Measurements from ENCODE around the gene SGK1.
"Not testable (repeated sequence)": the region's sequence is repeated elsewhere in the genome, so short reads cannot be mapped to it uniquely, and the experiment has no call there.

The SGK1 gene

GRCh38 chr6:134204031-134204430 lies 113.9 kb downstream of the SGK1 start:
- intact Hi-C loops (cut with DNase I) = no loop called here
- DNase-seq = no peak

GRCh38 chr6:134201716-134202115 lies 116.2 kb downstream of the SGK1 start:
- intact Hi-C loops (cut with DNase I) = no loop called here
- no peak for DNase-seq

GRCh38 chr6:134199848-134200606 lies 117.9 kb downstream of the SGK1 start:
- intact Hi-C loops (cut with DNase I) = no loop called here
- no peak for DNase-seq

- DNase-seq = no peak
- intact Hi-C loops (cut with DNase I) = no loop called here
Measured at GRCh38 chr6:134198093-134198492, 119.8 kb downstream of the SGK1 start.

- intact Hi-C loops (cut with DNase I); DNase-seq: not testable (repeated sequence)
Measured at GRCh38 chr6:134197685-134198084, 120.2 kb downstream of the SGK1 start.

GRCh38 chr6:134196568-134197193 lies 121.2 kb downstream of the SGK1 start:
- intact Hi-C loops (cut with DNase I) = no loop called here
- DNase-seq = peak in 1 of 42 donors; percentile 11

GRCh38 chr6:134195985-134196384 lies 121.9 kb downstream of the SGK1 start:
- no peak for DNase-seq
- intact Hi-C loops (cut with DNase I) = no loop called here

GRCh38 chr6:134195164-134195906 lies 122.6 kb downstream of the SGK1 start:
- no peak for DNase-seq
- intact Hi-C loops (cut with DNase I) = no loop called here

- DNase-seq = no peak
- intact Hi-C loops (cut with DNase I) = no loop called here
Measured at GRCh38 chr6:134193536-134194498, 124.1 kb downstream of the SGK1 start.

GRCh38 chr6:134192609-134193008 lies 125.3 kb downstream of the SGK1 start:
- intact Hi-C loops (cut with DNase I); DNase-seq: not testable (repeated sequence)

- intact Hi-C loops (cut with DNase I) = no loop called here
- no peak for DNase-seq
Measured at GRCh38 chr6:134190883-134191282, 127.0 kb downstream of the SGK1 start.

- DNase-seq = no peak
- intact Hi-C loops (cut with DNase I) = no loop called here
Measured at GRCh38 chr6:134187751-134188150, 130.2 kb downstream of the SGK1 start.

- intact Hi-C loops (cut with DNase I) = no loop called here
Measured at GRCh38 chr6:134187154-134187553, 130.8 kb downstream of the SGK1 start.

GRCh38 chr6:134186355-134186754 lies 131.6 kb downstream of the SGK1 start:
- intact Hi-C loops (cut with DNase I) = no loop called here
- DNase-seq = no peak

More at GRCh38 chr6:134187154-134187553, 130.8 kb downstream of the SGK1 start:
- no peak for DNase-seq

- intact Hi-C loops (cut with DNase I) = no loop called here
Measured at GRCh38 chr6:134185277-134185676, 132.6 kb downstream of the SGK1 start.

GRCh38 chr6:134183844-134184243 lies 134.1 kb downstream of the SGK1 start:
- DNase-seq = no peak
- intact Hi-C loops (cut with DNase I) = no loop called here

More at GRCh38 chr6:134185277-134185676, 132.6 kb downstream of the SGK1 start:
- no peak for DNase-seq

- intact Hi-C loops (cut with DNase I) = no loop called here
Measured at GRCh38 chr6:134182528-134182927, 135.4 kb downstream of the SGK1 start.

GRCh38 chr6:134181726-134182125 lies 136.2 kb downstream of the SGK1 start:
- intact Hi-C loops (cut with DNase I); DNase-seq: not testable (repeated sequence)

More at GRCh38 chr6:134182528-134182927, 135.4 kb downstream of the SGK1 start:
- DNase-seq = peak in 3 of 42 donors; percentile 27 to 63 (median 53)

- intact Hi-C loops (cut with DNase I) = not testable (repeated sequence)
Measured at GRCh38 chr6:134181251-134181650, 136.7 kb downstream of the SGK1 start.

More at GRCh38 chr6:134181251-134181650, 136.7 kb downstream of the SGK1 start:
- not testable (repeated sequence) for DNase-seq

All from head of caudate nucleus (tissue), 42 donors.